Measurements from ENCODE around the gene NAA15. TPM values are rescaled to one million over a fixed set of nuclear protein-coding genes. Genes with fewer than 3 reads are reported as not detected.

Gene NAA15
- total RNA-seq, 2 donors from 2014 or later = 24.4 to 41.0 TPM

GRCh38 chr4:139389102-139389501, 87.8 kb downstream of the NAA15 start:
- ATAC-seq (ENCODE audit: insufficient number of reproducible peaks, low FRiP score, low read depth) (no peak), DNase-seq (ENCODE audit: low spot score) (no peak)
- Histone ChIP-seq H3K27ac (no peak overlapping the region), H3K4me3 (no peak overlapping the region), H3K36me3 (peaks cover 20% of the 10 kb centered on the region), H3K9me3 (no peaks in the 10 kb centered on the region), H3K4me1 (ENCODE audit: control insufficient read depth in 1 of 2, low read depth in 2 of 2) (no peaks in the 10 kb centered on the region), H3K27me3 (replicated peaks; ENCODE audit: insufficient read depth) (no peaks in the 10 kb centered on the region)
- TF ChIP-seq CTCF (IDR thresholded peaks at IDR 0.05) = no peak

- Histone ChIP-seq H3K9me3 (no peaks in the 10 kb centered on the region), H3K4me3 (no peak overlapping the region), H3K36me3 (peaks cover 25% of the 10 kb centered on the region), H3K4me1 (ENCODE audit: control insufficient read depth in 1 of 2, low read depth in 2 of 2) (no peaks in the 10 kb centered on the region), H3K27ac (no peak overlapping the region), H3K27me3 (replicated peaks; ENCODE audit: insufficient read depth) (no peaks in the 10 kb centered on the region)
- ATAC-seq (ENCODE audit: insufficient number of reproducible peaks, low FRiP score, low read depth) (no peak), DNase-seq (ENCODE audit: low spot score) (no peak)
- TF ChIP-seq CTCF (IDR thresholded peaks at IDR 0.05) = no peak
Observed at GRCh38 chr4:139389991-139390390, 88.7 kb downstream of the NAA15 start.

- H3K4me1 ChIP-seq (ENCODE audit: control insufficient read depth in 1 of 2, low read depth in 2 of 2) = no peaks in the 10 kb centered on the region
- H3K27me3 ChIP-seq (replicated peaks; ENCODE audit: insufficient read depth) = no peaks in the 10 kb centered on the region
- TF ChIP-seq CTCF (IDR thresholded peaks at IDR 0.05) = no peak
- ATAC-seq (ENCODE audit: insufficient number of reproducible peaks, low FRiP score, low read depth) (no peak), DNase-seq (ENCODE audit: low spot score) (no peak)
- H3K4me3 ChIP-seq = no peak overlapping the region
- H3K9me3 ChIP-seq = no peaks in the 10 kb centered on the region
- H3K27ac ChIP-seq = no peak overlapping the region
- peaks cover 20% of the 10 kb centered on the region for H3K36me3 ChIP-seq
Observed at GRCh38 chr4:139391731-139392130, 90.4 kb downstream of the NAA15 start.

GRCh38 chr4:139392797-139393196, 91.5 kb downstream of the NAA15 start:
- no peak for TF ChIP-seq CTCF (IDR thresholded peaks at IDR 0.05)
- Histone ChIP-seq H3K27ac (no peak overlapping the region), H3K4me3 (no peak overlapping the region), H3K36me3 (peaks cover 20% of the 10 kb centered on the region), H3K27me3 (replicated peaks; ENCODE audit: insufficient read depth) (no peaks in the 10 kb centered on the region), H3K9me3 (no peaks in the 10 kb centered on the region), H3K4me1 (ENCODE audit: control insufficient read depth in 1 of 2, low read depth in 2 of 2) (no peaks in the 10 kb centered on the region)
- ATAC-seq (ENCODE audit: insufficient number of reproducible peaks, low FRiP score, low read depth) (no peak), DNase-seq (ENCODE audit: low spot score) (no peak)

- Histone ChIP-seq H3K4me1 (ENCODE audit: control insufficient read depth in 1 of 2, low read depth in 2 of 2) (no peaks in the 10 kb centered on the region), H3K27me3 (replicated peaks; ENCODE audit: insufficient read depth) (no peaks in the 10 kb centered on the region), H3K27ac (no peak overlapping the region), H3K36me3 (no peaks in the 10 kb centered on the region), H3K4me3 (no peak overlapping the region), H3K9me3 (no peaks in the 10 kb centered on the region)
- no peak for TF ChIP-seq CTCF (IDR thresholded peaks at IDR 0.05)
- ATAC-seq (ENCODE audit: insufficient number of reproducible peaks, low FRiP score, low read depth) = no peak
- no peak for DNase-seq (ENCODE audit: low spot score)
Observed at GRCh38 chr4:139401368-139401767, 100.1 kb downstream of the NAA15 start.
